Measurements from ENCODE around the gene MPZL3.

MPZL3 gene

GRCh38 chr11:118227865-118228785 lies 24.0 kb downstream of the MPZL3 start:
- H3K4me3 ChIP-seq (replicated peaks; ENCODE audit: low read depth, low read length) = no peak overlapping the region
- no peak for DNase-seq (ENCODE audit: low read depth)
- no peak for TF ChIP-seq CTCF (IDR thresholded peaks at IDR 0.05; ENCODE audit: low read length, missing control alignments)

GRCh38 chr11:118226781-118227180 lies 25.4 kb downstream of the MPZL3 start:
- no peak for TF ChIP-seq CTCF (IDR thresholded peaks at IDR 0.05; ENCODE audit: low read length, missing control alignments)
- no peak for DNase-seq (ENCODE audit: low read depth)
- no peak overlapping the region for H3K4me3 ChIP-seq (replicated peaks; ENCODE audit: low read depth, low read length)

- DNase-seq (ENCODE audit: low read depth) = no peak
- no peak for TF ChIP-seq CTCF (IDR thresholded peaks at IDR 0.05; ENCODE audit: low read length, missing control alignments)
- H3K4me3 ChIP-seq (replicated peaks; ENCODE audit: low read depth, low read length) = no peak overlapping the region
Measured at GRCh38 chr11:118226296-118226695, 25.9 kb downstream of the MPZL3 start.

DNA sequence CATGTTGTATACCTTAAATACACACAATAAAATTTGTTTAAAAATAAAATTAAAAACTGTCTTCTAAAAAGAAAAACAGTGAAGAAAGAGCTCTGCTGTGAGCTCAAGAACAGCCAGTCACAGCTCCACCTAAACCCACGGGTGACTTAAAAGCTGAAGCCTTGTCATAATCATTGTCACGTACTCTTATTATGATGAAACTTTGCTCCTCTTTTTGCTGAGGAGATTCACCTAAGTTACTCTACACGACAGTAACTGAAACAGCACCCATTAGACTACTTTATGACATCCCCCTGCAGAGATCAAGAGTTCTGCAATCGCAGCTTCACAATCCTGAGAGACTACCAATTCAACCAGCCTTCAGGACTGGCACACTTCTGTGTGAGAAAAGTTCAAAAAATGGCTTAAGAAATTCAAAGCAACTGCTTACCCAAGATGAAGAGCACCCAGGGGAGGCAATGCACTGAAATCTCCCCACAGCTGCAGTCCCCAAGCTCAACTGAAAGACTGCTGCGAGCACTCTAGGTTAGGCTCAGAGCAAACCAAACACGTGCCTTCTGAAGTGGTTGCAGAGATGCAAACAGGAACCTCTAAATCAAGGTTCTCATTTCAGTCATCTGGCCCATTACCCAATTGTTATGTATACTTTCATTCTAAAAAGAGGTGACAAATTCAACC lies 27.5 kb downstream of the MPZL3 start, which contains the start of gene JAML:
JAML (minus strand) TSS at position 501 of the 678 bp plus-strand sequence. CDS start 10,145 bp downstream, outside the sequence.
- DNase-seq (ENCODE audit: low read depth) = no peak
- no peak for TF ChIP-seq CTCF (IDR thresholded peaks at IDR 0.05; ENCODE audit: low read length, missing control alignments)
- no peak within 1 kb of the TSS for H3K4me3 ChIP-seq (replicated peaks; ENCODE audit: low read depth, low read length)

GRCh38 chr11:118223992-118224391 lies 28.2 kb downstream of the MPZL3 start:
- H3K4me3 ChIP-seq (replicated peaks; ENCODE audit: low read depth, low read length) = no peak overlapping the region
- TF ChIP-seq CTCF (IDR thresholded peaks at IDR 0.05; ENCODE audit: low read length, missing control alignments) = no peak
- no peak for DNase-seq (ENCODE audit: low read depth)

GRCh38 chr11:118223570-118223969 lies 28.6 kb downstream of the MPZL3 start:
- H3K4me3 ChIP-seq (replicated peaks; ENCODE audit: low read depth, low read length) = no peak overlapping the region
- no peak for TF ChIP-seq CTCF (IDR thresholded peaks at IDR 0.05; ENCODE audit: low read length, missing control alignments)
- no peak for DNase-seq (ENCODE audit: low read depth)
